RWPE1 (cell line): ENCODE results near the gene CACNB1.

Experiments used
- CTCF ChIA-PET: fragments of 350-600 bp; sonication (Branson Sonifier 250); formaldehyde crosslinking; extraction: SDS; loops from one replicate; lab custom pipeline; 2021; lab: Yijun Ruan, JAX
- POLR2A ChIA-PET: fragments of 400-600 bp; formaldehyde crosslinking; extraction: SDS; loops from one replicate; lab custom pipeline; 2020; ENCODE audit warnings: antibody characterized with exemption; ENCODE audit not compliant: low non-redundant PET; lab: Yijun Ruan, JAX
- DNase-seq: peaks from one replicate; pipeline ENCODE4 v3.0.0; 2012; ENCODE audit warnings: low spot score
- H3K27ac ChIP-seq: fragments of 450-650 bp; 2 replicates; pipeline ENCODE4 v1.5.1; 2017
- CTCF ChIP-seq: fragments of 450-650 bp; conservative IDR thresholded peaks from 2 replicates; pipeline ENCODE4 v1.5.1; 2017; ENCODE audit warnings: low read depth, mild to moderate bottlenecking

Gene CACNB1

GRCh38 chr17:39240631-39241030, 43.2 kb upstream of the CACNB1 start:
- POLR2A ChIA-PET: no interaction called here
- no peak for TF ChIP-seq CTCF
- CTCF ChIA-PET: interaction anchor here (1.1 kb wide), 1 partner anchor 28 kb away, joined by 5 read pairs; no protein-coding TSS in a partner anchor
- no peak overlapping the region for H3K27ac ChIP-seq
- no peak for DNase-seq

- DNase-seq: peak; percentile 48
- ChIA-PET POLR2A (no interaction called here), CTCF (interaction anchor here (0.6 to 3.3 kb wide), 5 partner anchors 27 to 153 kb away, joined by 3 to 26 read pairs (median 4); no protein-coding TSS in a partner anchor)
- no peak overlapping the region for H3K27ac ChIP-seq
- TF ChIP-seq CTCF: peak; percentile 52
Observed at GRCh38 chr17:39239640-39240314, 42.3 kb upstream of the CACNB1 start.

DNA sequence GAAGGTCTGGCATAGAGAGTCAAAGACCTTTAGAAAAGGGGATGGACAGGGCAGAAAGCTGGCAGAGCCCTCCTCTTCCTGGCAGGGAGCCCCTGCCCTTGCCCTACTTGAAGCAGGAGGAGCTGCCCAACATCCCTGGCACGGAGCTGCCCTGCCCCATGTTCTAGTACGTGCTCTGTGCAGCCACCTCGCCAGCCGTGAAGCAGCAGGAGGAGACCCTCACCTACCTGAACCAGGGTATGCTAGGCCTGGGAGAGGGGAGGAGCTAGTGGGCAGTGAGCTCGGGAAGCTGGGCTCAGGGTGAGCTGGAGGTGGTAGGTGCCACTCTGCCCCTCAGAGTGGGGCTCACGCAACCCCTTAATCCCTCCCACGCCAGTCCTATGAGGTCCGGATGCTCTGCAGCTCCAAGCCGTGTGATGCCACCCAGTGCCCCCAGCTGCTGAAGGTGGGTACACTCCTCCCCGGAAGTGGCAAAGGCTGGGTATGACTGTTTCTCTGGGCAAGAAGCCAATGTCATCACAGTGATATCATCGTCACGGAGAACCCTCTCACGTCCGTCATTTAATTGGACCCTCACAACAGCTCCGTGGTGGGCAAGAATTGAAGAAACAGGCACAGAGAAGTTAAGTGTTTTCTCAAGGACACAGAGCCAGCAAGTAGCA, 41.0 kb upstream of the CACNB1 start:
- POLR2A ChIA-PET: no interaction called here
- peak; percentile 66 for DNase-seq
- CTCF ChIA-PET: interaction anchor here (0.6 to 3.3 kb wide), 6 partner anchors 11 to 401 kb away, joined by 3 to 26 read pairs (median 3); no protein-coding TSS in a partner anchor
- no peak for TF ChIP-seq CTCF
- peak overlapping the region; percentile 65 for H3K27ac ChIP-seq

DNA sequence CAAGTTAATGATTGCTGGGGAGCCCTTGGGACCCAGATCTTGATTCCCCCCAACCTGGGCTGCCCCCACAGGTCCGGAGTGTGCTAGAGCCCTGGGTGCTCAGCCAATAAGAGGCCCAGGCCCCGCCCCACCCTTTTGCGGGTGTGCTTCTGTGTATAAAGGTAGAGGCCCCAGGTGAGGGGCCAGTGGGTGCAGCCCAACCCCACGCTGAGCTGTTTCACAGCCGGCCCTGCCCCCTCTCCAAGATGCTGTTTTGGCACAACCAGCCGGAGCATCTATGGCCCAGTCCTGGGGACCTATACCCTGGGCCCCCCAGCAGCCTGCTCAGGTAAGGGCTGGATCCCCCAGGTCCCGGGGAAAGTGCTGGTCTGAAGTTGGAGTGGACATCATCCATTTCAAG, 40.1 kb upstream of the CACNB1 start:
- POLR2A ChIA-PET: no interaction called here
- no peak for TF ChIP-seq CTCF

GRCh38 chr17:39236981-39237441, 39.5 kb upstream of the CACNB1 start:
- DNase-seq: no peak
- H3K27ac ChIP-seq: peak overlapping the region; percentile 22
- ChIA-PET CTCF (interaction anchor here (1.2 to 3.3 kb wide), 2 partner anchors 13 to 30 kb away, joined by 6 to 26 read pairs; no protein-coding TSS in a partner anchor), POLR2A (interaction anchor here (1.0 kb wide), 1 partner anchor 14 kb away, joined by 4 read pairs; no protein-coding TSS in a partner anchor)
- TF ChIP-seq CTCF: no peak

More for the DNA sequence above, 40.1 kb upstream of the CACNB1 start:
- DNase-seq: no peak
- CTCF ChIA-PET: interaction anchor here (1.0 to 3.3 kb wide), 3 partner anchors 12 to 33 kb away, joined by 3 to 26 read pairs (median 3); no protein-coding TSS in a partner anchor
- H3K27ac ChIP-seq: peak overlapping the region; percentile 65

DNA sequence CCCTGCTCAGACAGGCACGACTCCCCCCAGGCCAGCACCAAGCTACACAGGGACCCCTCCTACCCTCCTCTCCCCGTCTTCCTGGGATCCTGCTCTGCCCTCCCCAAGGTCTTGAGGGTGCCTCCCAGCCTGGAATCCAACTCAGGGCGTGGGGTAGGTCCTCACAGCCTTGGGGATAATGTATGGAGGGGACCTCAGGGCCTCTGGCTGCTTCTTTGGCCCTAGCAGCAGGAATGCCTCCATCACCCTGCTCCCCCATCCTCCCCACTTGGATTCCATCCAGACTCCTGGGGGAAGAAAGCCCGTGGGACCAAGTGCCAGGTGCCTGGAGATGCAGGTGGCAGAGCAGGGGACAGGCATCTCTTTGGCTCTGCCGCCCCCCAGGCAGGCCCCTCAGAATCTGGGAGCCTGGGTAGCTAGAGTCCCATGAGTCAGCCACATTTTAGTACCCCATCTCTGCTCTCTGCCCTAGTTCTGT, 39.0 kb upstream of the CACNB1 start:
- TF ChIP-seq CTCF: no peak
- ChIA-PET CTCF (interaction anchor here (0.6 to 2.3 kb wide), 7 partner anchors 8 to 690 kb away, joined by 3 to 15 read pairs (median 6); no protein-coding TSS in a partner anchor), POLR2A (interaction anchor here (1.0 kb wide), 1 partner anchor 13 kb away, joined by 4 read pairs; no protein-coding TSS in a partner anchor)
- DNase-seq: no peak
- peak overlapping the region; percentile 22 for H3K27ac ChIP-seq
